K562 (cell line): ENCODE results near the gene NLGN2. TPM values are rescaled to one million over a fixed set of nuclear protein-coding genes. Genes with fewer than 3 reads are reported as not detected.

Experiments
- ARID3B ChIP-seq: fragments of 250-450 bp; sonication (Bioruptor Pico); IDR thresholded peaks from 2 replicates; pipeline ENCODE4 v1.4.0; 2020; ENCODE audit warnings: borderline replicate concordance
- ARID4B ChIP-seq: sonication (generic); formaldehyde crosslinking; IDR thresholded peaks from 2 replicates; pipeline ENCODE4 v1.8.0; 2022; ENCODE audit warnings: mild to moderate bottlenecking, missing genetic modification reagents
- CHCHD3 ChIP-seq: fragments of 250-450 bp; sonication (Bioruptor Pico); IDR thresholded peaks from 2 replicates; pipeline ENCODE4 v2.1.2; 2022; ENCODE audit warnings: mild to moderate bottlenecking
- CREM ChIP-seq: IDR thresholded peaks from 2 replicates; pipeline ENCODE4 v1.6.1; 2014; ENCODE audit warnings: antibody characterized with exemption, low read depth
- EWSR1 ChIP-seq: fragments of 450-650 bp; IDR thresholded peaks from 2 replicates; pipeline ENCODE4 v1.6.1; 2018; ENCODE audit warnings: borderline replicate concordance, mild to moderate bottlenecking, low read depth, moderate library complexity; ENCODE audit not compliant: partially characterized antibody
- GABPB1 ChIP-seq: sonication (generic); formaldehyde crosslinking; IDR thresholded peaks from 2 replicates; pipeline ENCODE4 v1.8.0; 2022; ENCODE audit warnings: mild to moderate bottlenecking, missing genetic modification reagents
- KDM2B ChIP-seq: fragments of 250-450 bp; sonication (Bioruptor Pico); IDR thresholded peaks from 2 replicates; pipeline ENCODE4 v1.8.0; 2021; ENCODE audit warnings: mild to moderate bottlenecking, moderate library complexity
- NFIC ChIP-seq: fragments of 450-650 bp; IDR thresholded peaks from 2 replicates; pipeline ENCODE4 v1.6.1; 2017; ENCODE audit warnings: mild to moderate bottlenecking, inconsistent platforms
- NKRF ChIP-seq: fragments of 450-650 bp; IDR thresholded peaks from 2 replicates; pipeline ENCODE4 v1.6.1; 2016; ENCODE audit warnings: borderline replicate concordance
- POLR2G ChIP-seq: fragments of 200-400 bp; formaldehyde crosslinking; IDR thresholded peaks from 2 replicates; pipeline ENCODE4 v1.6.1; 2017; ENCODE audit warnings: low read depth, mild to moderate bottlenecking, antibody characterized with exemption, low read length, moderate library complexity
- POLR3G ChIP-seq: IDR thresholded peaks from 2 replicates; pipeline ENCODE4 v1.6.1; 2011; ENCODE audit not compliant: insufficient read length, insufficient replicate concordance; ENCODE audit errors: extremely low read depth
- RBFOX2 ChIP-seq: fragments of 200-400 bp; formaldehyde crosslinking; IDR thresholded peaks from 2 replicates; pipeline ENCODE4 v1.6.1; 2017; ENCODE audit warnings: low read depth, mild to moderate bottlenecking, low read length, moderate library complexity
- SIRT6 ChIP-seq: IDR thresholded peaks from one replicate; pipeline ENCODE4 v1.6.1; 2012; ENCODE audit warnings: low read depth, mild to moderate bottlenecking, control low read depth, inconsistent platforms, low read length, moderate library complexity
- SMAD4 ChIP-seq: fragments of 250-450 bp; sonication (Bioruptor Pico); conservative IDR thresholded peaks from 2 replicates; pipeline ENCODE4 v1.8.0; 2021; ENCODE audit warnings: inconsistent platforms, mild to moderate bottlenecking, moderate library complexity
- SMARCE1 ChIP-seq: fragments of 450-650 bp; IDR thresholded peaks from 2 replicates; pipeline ENCODE4 v1.7.1; 2016; ENCODE audit warnings: mild to moderate bottlenecking
- TAF1 ChIP-seq: IDR thresholded peaks from 2 replicates; pipeline ENCODE4 v1.6.1; 2011; ENCODE audit warnings: mild to moderate bottlenecking, low read length, moderate library complexity; ENCODE audit not compliant: insufficient read depth, control insufficient read depth, severe bottlenecking; ENCODE audit errors: extremely low read depth
- TBP ChIP-seq: optimal IDR thresholded peaks from 2 replicates; pipeline ENCODE3; 2011; ENCODE audit warnings: low read depth, low read length, improper control_type of control experiment
- TFAP4 ChIP-seq: sonication (generic); formaldehyde crosslinking; IDR thresholded peaks from 2 replicates; pipeline ENCODE4 v1.8.0; 2022; ENCODE audit warnings: missing genetic modification reagents, mild to moderate bottlenecking, moderate library complexity, borderline replicate concordance
- ZNF77 ChIP-seq: fragments of 250-450 bp; sonication (Bioruptor Pico); IDR thresholded peaks from 2 replicates; pipeline ENCODE4 v1.5.0; 2020
- polyA plus RNA-seq, 8 experiments: library from polyadenylated mRNA; depleted of rRNA in 4 of 8; stranded (reverse) in 5 of 8; unstranded in 3 of 8; fragments of >200 nt; fragmentation: Nextera tagmentation in 2 of 8; fragmentation: Illumina TruSeq in 1 of 8; extraction: Ambion mirVana in 2 of 8; extraction: Trizol in 1 of 8; gene quantifications; 2 replicates each; pipeline versions ENCODE4 v1.2.1 to v1.2.3, GENCODE V29; 2011 to 2014; ENCODE audit warnings: inconsistent platforms in 1 of 8, missing spikeins in 1 of 8
- total RNA-seq, 7 experiments: library from RNA; depleted of rRNA in 6 of 7; stranded (reverse); fragments of >200 nt in 6 of 7; fragmentation: Illumina TruSeq in 2 of 7; extraction: Trizol in 2 of 7; gene quantifications; 2 replicates each; pipeline versions ENCODE4 v1.2.1 to v1.2.3, GENCODE V29; 2011 to 2021; ENCODE audit warnings: low replicate concordance in 1 of 7

The NLGN2 gene
- total and polyA plus RNA-seq, 9 of the 15 experiments (the other 6 are each of a cell fraction or from before 2014, with no cell fraction given) = 0.11 to 7.8 (median 0.77) TPM

- TF ChIP-seq CREM = no peak
- TF ChIP-seq TFAP4 (CRISPR knock-in tag) = 0 out of 2 replicates have a peak, but pooled peaks have one; percentile 26
- 0 out of 2 replicates have a peak, but pooled peaks have one; percentile 20 for TF ChIP-seq GABPB1
- TF ChIP-seq NKRF = no peak
- TF ChIP-seq POLR3G = no peak
- no peak for TF ChIP-seq EWSR1
- peak; percentile 54 for TF ChIP-seq TBP
- TF ChIP-seq SMARCE1 = no peak
- peak; percentile 26; the same call in 1 of the 2 replicates for TF ChIP-seq ARID4B (CRISPR knock-in tag)
- no peak for TF ChIP-seq CHCHD3 (CRISPR knock-in tag)
- TF ChIP-seq SIRT6 = no peak
- no peak for TF ChIP-seq KDM2B (CRISPR knock-in tag)
- peak; percentile 74 for TF ChIP-seq RBFOX2
- no peak for TF ChIP-seq ARID3B (CRISPR knock-in tag)
- peak; percentile 84 for TF ChIP-seq POLR2G
- TF ChIP-seq ZNF77 (CRISPR knock-in tag) = no peak
- TF ChIP-seq NFIC = peak; percentile 62; the same call in 1 of the 2 replicates
- TF ChIP-seq SMAD4 (CRISPR knock-in tag) = no peak
- peak; percentile 28 for TF ChIP-seq TAF1
These were observed 26.6 kb upstream of the NLGN2 start, which contains the start of gene TNK1 (continued) for GRCh38 chr17:7380855-7381683.
